Neural progenitor cell (in vitro differentiated cells): ENCODE measurements around the gene MIS18A. TPM values are rescaled to one million over a fixed set of nuclear protein-coding genes. Genes with fewer than 3 reads are reported as not detected.

Source experiments
- DNase-seq: peaks from one replicate; pipeline ENCODE4 v3.0.0-alpha.2; 2016; ENCODE audit warnings: low spot score
- H2AFZ ChIP-seq: fragments of 200-600 bp; sonication (generic); replicated peaks from 2 replicates; pipeline ENCODE4 v1.6.1; 2016; ENCODE audit warnings: antibody characterized with exemption
- H3F3A ChIP-seq: fragments of 200-600 bp; sonication (generic); 2 replicates; pipeline ENCODE4 v1.6.1; 2016; ENCODE audit warnings: antibody characterized with exemption, low read depth
- H3K27ac ChIP-seq: fragments of 200-600 bp; sonication (generic); 2 replicates; pipeline ENCODE4 v1.5.1; 2016; ENCODE audit warnings: mild to moderate bottlenecking
- H3K27me3 ChIP-seq: fragments of 200-600 bp; sonication (generic); 2 replicates; pipeline ENCODE4 v1.6.1; 2016; ENCODE audit warnings: mild to moderate bottlenecking, moderate library complexity
- H3K36me3 ChIP-seq: fragments of 200-600 bp; sonication (generic); 2 replicates; pipeline ENCODE4 v1.5.1; 2016
- H3K4me1 ChIP-seq: fragments of 200-600 bp; sonication (generic); 2 replicates; pipeline ENCODE4 v1.6.1; 2016; ENCODE audit warnings: mixed run types
- H3K4me2 ChIP-seq: fragments of 200-600 bp; sonication (generic); 2 replicates; pipeline ENCODE4 v1.6.1; 2016
- H3K4me3 ChIP-seq: fragments of 200-600 bp; sonication (generic); 2 replicates; pipeline ENCODE4 v1.5.1; 2016
- H3K79me2 ChIP-seq: fragments of 200-600 bp; sonication (generic); 2 replicates; pipeline ENCODE4 v1.6.1; 2016; ENCODE audit warnings: low read depth
- H3K9ac ChIP-seq: fragments of 200-600 bp; sonication (generic); 2 replicates; pipeline ENCODE4 v1.6.1; 2016
- H3K9me3 ChIP-seq: fragments of 200-600 bp; sonication (generic); 2 replicates; pipeline ENCODE4 v1.5.1; 2016; ENCODE audit warnings: low read depth
- H4K20me1 ChIP-seq: fragments of 200-600 bp; sonication (generic); 2 replicates; pipeline ENCODE4 v1.6.1; 2016; ENCODE audit warnings: low read depth
- H3K27ac Mint-ChIP-seq: 3 replicates; pipeline ENCODE4 v1.8.0; 2021; ENCODE audit warnings: mixed read lengths
- H3K27me3 Mint-ChIP-seq: 2 replicates; pipeline ENCODE4 v1.8.0; 2022; ENCODE audit warnings: low read depth, mild to moderate bottlenecking, inconsistent platforms, moderate library complexity, mixed read lengths; ENCODE audit not compliant: insufficient read depth
- H3K36me3 Mint-ChIP-seq: 3 replicates; pipeline ENCODE4 v1.8.0; 2021; ENCODE audit warnings: mixed read lengths
- H3K4me1 Mint-ChIP-seq: 3 replicates; pipeline ENCODE4 v1.8.0; 2021; ENCODE audit warnings: mixed read lengths
- H3K4me3 Mint-ChIP-seq: 3 replicates; pipeline ENCODE4 v1.8.0; 2021; ENCODE audit warnings: mild to moderate bottlenecking, moderate library complexity, mixed read lengths
- H3K9me3 Mint-ChIP-seq: 3 replicates; pipeline ENCODE4 v1.8.0; 2020; ENCODE audit warnings: mixed read lengths
- EZH2 ChIP-seq: fragments of 200-600 bp; sonication (generic); IDR thresholded peaks from 2 replicates; pipeline ENCODE4 v1.6.1; 2017; ENCODE audit warnings: antibody characterized with exemption, mild to moderate bottlenecking, moderate library complexity
- EZH2phosphoT487 ChIP-seq: fragments of 200-600 bp; sonication (generic); IDR thresholded peaks from 2 replicates; pipeline ENCODE4 v1.6.1; 2017; ENCODE audit warnings: antibody characterized with exemption
- total RNA-seq: library from RNA; depleted of rRNA; stranded (reverse); fragments of >200 nt; gene quantifications from 2 replicates; pipeline ENCODE4 v1.2.3, GENCODE V29; 2015; ENCODE audit warnings: low replicate concordance
- TF ChIP-seq, protein P1 (sequence below): fragments of 200-600 bp; sonication (generic); IDR thresholded peaks from 2 replicates; pipeline ENCODE4 v1.5.1; 2017; ENCODE audit warnings: antibody characterized with exemption, mild to moderate bottlenecking

The MIS18A gene
- total RNA-seq, 1 donor from 2014 or later: 64.0 TPM

DNA sequence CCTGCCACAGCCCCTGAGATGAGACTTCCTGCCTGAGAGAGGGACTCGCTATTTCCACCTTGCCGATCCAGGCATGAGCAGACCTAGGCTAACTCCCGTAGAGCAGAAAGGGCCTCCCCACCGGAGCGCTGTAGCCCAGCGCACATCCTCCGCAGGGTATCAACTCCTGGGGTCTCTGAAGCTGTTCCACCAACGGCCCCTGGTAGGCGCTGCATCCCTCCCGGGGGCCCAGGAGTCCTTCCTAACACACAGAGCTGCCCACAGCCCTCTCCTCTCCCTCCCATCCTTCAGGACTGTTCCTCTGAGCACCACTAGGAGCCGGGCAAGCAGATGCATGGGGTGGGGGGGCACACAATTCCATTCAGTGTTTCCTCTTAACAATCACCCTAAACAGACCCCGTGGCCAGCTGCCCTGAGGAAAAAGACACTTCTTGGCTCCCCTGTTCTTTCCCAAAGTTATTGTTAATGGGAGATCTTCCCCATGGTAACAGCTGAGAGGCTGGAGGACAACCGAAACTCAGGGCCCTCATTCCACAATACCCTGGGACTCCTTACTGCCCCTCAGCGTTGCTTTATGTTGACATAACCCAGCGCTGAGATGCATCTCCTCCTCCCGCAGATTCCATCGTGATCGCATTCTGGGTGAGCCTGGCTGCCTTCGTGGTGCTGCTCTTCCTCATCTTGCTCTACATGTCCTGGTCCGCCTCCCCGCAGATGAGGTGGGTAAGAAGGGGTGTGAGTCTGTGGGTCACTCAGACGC lies 27.4 kb upstream of the MIS18A start:
- peak overlapping the region; percentile 63 for H3K27ac Mint-ChIP-seq
- H3F3A ChIP-seq: peaks cover 5% of the 10 kb centered on the region
- H2AFZ ChIP-seq: peak overlapping the region; percentile 87
- no peaks in the 10 kb centered on the region for H3K27me3 Mint-ChIP-seq
- no peak overlapping the region for H3K4me3 Mint-ChIP-seq
- no peaks in the 10 kb centered on the region for H4K20me1 ChIP-seq
- no peaks in the 10 kb centered on the region for H3K4me1 ChIP-seq
- H3K9ac ChIP-seq: no peak overlapping the region
- TF ChIP-seq EZH2phosphoT487 (no peak), EZH2 (no peak)
- TF ChIP-seq, protein P1, sequence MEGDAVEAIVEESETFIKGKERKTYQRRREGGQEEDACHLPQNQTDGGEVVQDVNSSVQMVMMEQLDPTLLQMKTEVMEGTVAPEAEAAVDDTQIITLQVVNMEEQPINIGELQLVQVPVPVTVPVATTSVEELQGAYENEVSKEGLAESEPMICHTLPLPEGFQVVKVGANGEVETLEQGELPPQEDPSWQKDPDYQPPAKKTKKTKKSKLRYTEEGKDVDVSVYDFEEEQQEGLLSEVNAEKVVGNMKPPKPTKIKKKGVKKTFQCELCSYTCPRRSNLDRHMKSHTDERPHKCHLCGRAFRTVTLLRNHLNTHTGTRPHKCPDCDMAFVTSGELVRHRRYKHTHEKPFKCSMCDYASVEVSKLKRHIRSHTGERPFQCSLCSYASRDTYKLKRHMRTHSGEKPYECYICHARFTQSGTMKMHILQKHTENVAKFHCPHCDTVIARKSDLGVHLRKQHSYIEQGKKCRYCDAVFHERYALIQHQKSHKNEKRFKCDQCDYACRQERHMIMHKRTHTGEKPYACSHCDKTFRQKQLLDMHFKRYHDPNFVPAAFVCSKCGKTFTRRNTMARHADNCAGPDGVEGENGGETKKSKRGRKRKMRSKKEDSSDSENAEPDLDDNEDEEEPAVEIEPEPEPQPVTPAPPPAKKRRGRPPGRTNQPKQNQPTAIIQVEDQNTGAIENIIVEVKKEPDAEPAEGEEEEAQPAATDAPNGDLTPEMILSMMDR: peak; percentile 88
- peak; percentile 91 for DNase-seq
- no peaks in the 10 kb centered on the region for H3K9me3 Mint-ChIP-seq
- H3K4me3 ChIP-seq: no peak overlapping the region
- H3K4me2 ChIP-seq: peak overlapping the region; percentile 30
- H3K9me3 ChIP-seq: no peaks in the 10 kb centered on the region
- H3K27ac ChIP-seq: no peak overlapping the region
- no peaks in the 10 kb centered on the region for H3K36me3 ChIP-seq
- H3K27me3 ChIP-seq: no peaks in the 10 kb centered on the region
- no peaks in the 10 kb centered on the region for H3K79me2 ChIP-seq
- H3K4me1 Mint-ChIP-seq: peaks cover 10% of the 10 kb centered on the region
- peaks cover 10% of the 10 kb centered on the region for H3K36me3 Mint-ChIP-seq

DNA sequence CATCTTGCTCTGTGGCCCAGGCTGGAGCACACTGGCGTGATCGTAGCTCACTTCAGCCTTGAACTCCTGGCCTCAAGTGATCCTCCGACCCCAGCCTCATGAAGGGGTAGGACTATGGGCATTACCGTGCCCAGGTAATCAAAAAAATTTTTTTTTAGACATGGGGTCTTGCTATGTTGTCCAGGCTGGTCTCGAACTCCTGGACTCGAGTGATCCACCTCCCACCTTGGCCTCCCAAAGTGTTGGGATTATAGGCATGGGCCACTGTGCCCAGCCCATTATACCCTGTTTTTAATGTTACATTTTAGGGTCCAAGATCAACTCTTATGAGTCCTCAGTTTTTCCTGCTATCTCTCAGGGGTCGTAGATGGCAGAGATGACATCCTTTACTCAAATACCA lies 26.1 kb upstream of the MIS18A start:
- Histone ChIP-seq H3K9ac (no peak overlapping the region), H3K36me3 (no peaks in the 10 kb centered on the region), H3K4me1 (no peaks in the 10 kb centered on the region), H3K27me3 (no peaks in the 10 kb centered on the region), H3F3A (peaks cover 5% of the 10 kb centered on the region), H2AFZ (no peak overlapping the region), H3K4me3 (no peak overlapping the region), H3K27ac (no peak overlapping the region), H3K9me3 (no peaks in the 10 kb centered on the region), H3K4me2 (no peak overlapping the region), H4K20me1 (no peaks in the 10 kb centered on the region), H3K79me2 (no peaks in the 10 kb centered on the region)
- Mint-ChIP-seq H3K4me1 (peaks cover 6% of the 10 kb centered on the region), H3K27me3 (peaks cover 2% of the 10 kb centered on the region), H3K27ac (no peak overlapping the region), H3K36me3 (peaks cover 19% of the 10 kb centered on the region), H3K4me3 (no peak overlapping the region), H3K9me3 (no peaks in the 10 kb centered on the region)
- TF ChIP-seq EZH2: no peak
- no peak for TF ChIP-seq EZH2phosphoT487
- TF ChIP-seq, protein P1: no peak
- no peak for DNase-seq

DNA sequence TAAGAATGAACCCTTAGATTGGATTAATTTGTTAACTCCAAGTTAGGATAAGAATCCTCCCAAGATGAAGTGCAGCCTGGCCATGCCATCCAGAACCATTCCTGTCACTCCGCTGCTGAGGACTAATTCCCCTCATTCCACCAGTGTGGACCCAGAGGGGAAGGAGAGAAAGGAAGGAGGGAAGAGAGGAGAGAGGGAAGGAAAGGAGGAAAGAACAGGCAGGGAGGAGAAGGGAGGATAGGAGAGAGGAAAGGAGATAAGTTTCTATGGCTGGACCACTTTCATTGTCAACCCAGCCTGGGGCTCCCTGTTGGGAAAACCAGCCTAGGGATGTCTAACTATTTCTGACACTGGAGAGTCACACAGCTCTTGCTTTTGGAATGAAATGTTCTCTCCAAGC lies 24.5 kb upstream of the MIS18A start:
- Histone ChIP-seq H3K4me2 (no peak overlapping the region), H3K36me3 (no peaks in the 10 kb centered on the region), H3K4me3 (no peak overlapping the region), H2AFZ (no peak overlapping the region), H3K9me3 (no peaks in the 10 kb centered on the region), H3K9ac (no peak overlapping the region), H3K4me1 (no peaks in the 10 kb centered on the region), H3K79me2 (no peaks in the 10 kb centered on the region), H4K20me1 (no peaks in the 10 kb centered on the region), H3K27me3 (no peaks in the 10 kb centered on the region), H3K27ac (no peak overlapping the region), H3F3A (peaks cover 5% of the 10 kb centered on the region)
- H3K4me1 Mint-ChIP-seq: peaks cover 6% of the 10 kb centered on the region
- DNase-seq: no peak
- no peaks in the 10 kb centered on the region for H3K9me3 Mint-ChIP-seq
- no peak overlapping the region for H3K27ac Mint-ChIP-seq
- peaks cover 20% of the 10 kb centered on the region for H3K36me3 Mint-ChIP-seq
- TF ChIP-seq, protein P1: no peak
- TF ChIP-seq EZH2: no peak
- TF ChIP-seq EZH2phosphoT487: no peak
- H3K4me3 Mint-ChIP-seq: no peak overlapping the region
- peaks cover 2% of the 10 kb centered on the region for H3K27me3 Mint-ChIP-seq
